ENCODE results near the gene MAP2K4.
A peak's percentile ranks its signal among the peaks of the same experiment; 100 is the strongest.

Gene MAP2K4

GRCh38 chr17:12021623-12022140 lies 1.0 kb downstream of the MAP2K4 start:
- peak overlapping the region; percentile 85 for H3K4me3 ChIP-seq (ENCODE audit: low read depth, low read length)
- no peak for TF ChIP-seq CTCF (IDR thresholded peaks at IDR 0.05; ENCODE audit: borderline replicate concordance, insufficient read depth, low read depth, low read length)

GRCh38 chr17:12022310-12022709 lies 1.6 kb downstream of the MAP2K4 start:
- H3K4me3 ChIP-seq (ENCODE audit: low read depth, low read length) = no peak overlapping the region
- TF ChIP-seq CTCF (IDR thresholded peaks at IDR 0.05; ENCODE audit: borderline replicate concordance, insufficient read depth, low read depth, low read length) = no peak

- H3K4me3 ChIP-seq (ENCODE audit: low read depth, low read length) = no peak overlapping the region
- TF ChIP-seq CTCF (IDR thresholded peaks at IDR 0.05; ENCODE audit: borderline replicate concordance, insufficient read depth, low read depth, low read length) = no peak
These were observed 3.6 kb downstream of the MAP2K4 start for GRCh38 chr17:12024327-12024726.

- no peak for TF ChIP-seq CTCF (IDR thresholded peaks at IDR 0.05; ENCODE audit: borderline replicate concordance, insufficient read depth, low read depth, low read length)
These were observed 7.0 kb downstream of the MAP2K4 start for GRCh38 chr17:12027658-12028057.

GRCh38 chr17:12028611-12029010 lies 7.9 kb downstream of the MAP2K4 start:
- no peak overlapping the region for H3K4me3 ChIP-seq (ENCODE audit: low read depth, low read length)
- TF ChIP-seq CTCF (IDR thresholded peaks at IDR 0.05; ENCODE audit: borderline replicate concordance, insufficient read depth, low read depth, low read length) = no peak

More at GRCh38 chr17:12027658-12028057, 7.0 kb downstream of the MAP2K4 start:
- H3K4me3 ChIP-seq (ENCODE audit: low read depth, low read length) = no peak overlapping the region

- no peak for TF ChIP-seq CTCF (IDR thresholded peaks at IDR 0.05; ENCODE audit: borderline replicate concordance, insufficient read depth, low read depth, low read length)
- H3K4me3 ChIP-seq (ENCODE audit: low read depth, low read length) = no peak overlapping the region
These were observed 13.9 kb downstream of the MAP2K4 start for GRCh38 chr17:12034538-12034937.

- H3K4me3 ChIP-seq (ENCODE audit: low read depth, low read length) = no peak overlapping the region
- no peak for TF ChIP-seq CTCF (IDR thresholded peaks at IDR 0.05; ENCODE audit: borderline replicate concordance, insufficient read depth, low read depth, low read length)
These were observed 15.0 kb downstream of the MAP2K4 start for GRCh38 chr17:12035673-12036072.

All from GM12875 (cell line).